ENCODE measurements around the gene CNPY1.

CNPY1 gene

DNA sequence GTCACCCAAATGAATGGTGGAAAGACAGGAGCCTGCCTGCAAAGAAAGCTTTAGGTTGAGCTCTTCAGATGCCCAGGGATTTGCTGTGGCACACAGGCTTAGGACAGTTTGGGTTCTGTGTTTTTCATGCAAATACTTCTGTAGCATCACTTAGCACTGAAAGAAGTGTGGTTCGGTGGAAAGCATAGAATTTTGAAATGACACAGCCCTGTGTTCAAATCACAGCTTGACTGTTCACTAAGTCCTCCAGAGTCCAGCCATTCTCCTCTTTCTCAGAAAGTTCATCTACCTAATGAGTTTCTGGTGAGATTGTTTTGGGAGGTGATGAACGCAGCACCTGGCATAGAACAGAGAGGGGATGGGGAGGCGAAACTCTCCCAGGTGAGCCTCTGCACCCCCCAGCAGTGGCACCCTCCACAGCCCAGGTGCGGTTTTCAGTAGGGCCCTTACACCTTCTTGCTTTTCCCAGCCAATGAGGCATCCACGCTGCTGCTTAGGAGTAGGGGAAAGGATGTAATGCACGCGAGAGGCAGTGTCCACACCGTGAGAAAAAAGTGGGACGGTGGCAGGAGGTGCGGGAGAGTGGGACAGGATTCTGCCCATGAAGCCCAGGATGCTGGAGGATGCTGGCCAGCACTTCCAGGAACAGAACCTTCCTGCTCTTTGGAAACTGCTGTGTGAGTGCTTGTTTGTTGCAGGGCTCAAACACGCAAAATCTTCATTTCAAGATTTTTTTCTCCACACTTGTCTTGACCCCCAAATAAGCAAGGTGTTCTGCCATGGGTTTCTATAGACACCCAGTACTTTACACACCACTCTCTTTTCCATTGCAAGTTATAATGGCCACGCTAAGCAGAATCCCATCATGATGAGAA is 76.8 kb downstream of the CNPY1 start:
- TF ChIP-seq, protein P1, sequence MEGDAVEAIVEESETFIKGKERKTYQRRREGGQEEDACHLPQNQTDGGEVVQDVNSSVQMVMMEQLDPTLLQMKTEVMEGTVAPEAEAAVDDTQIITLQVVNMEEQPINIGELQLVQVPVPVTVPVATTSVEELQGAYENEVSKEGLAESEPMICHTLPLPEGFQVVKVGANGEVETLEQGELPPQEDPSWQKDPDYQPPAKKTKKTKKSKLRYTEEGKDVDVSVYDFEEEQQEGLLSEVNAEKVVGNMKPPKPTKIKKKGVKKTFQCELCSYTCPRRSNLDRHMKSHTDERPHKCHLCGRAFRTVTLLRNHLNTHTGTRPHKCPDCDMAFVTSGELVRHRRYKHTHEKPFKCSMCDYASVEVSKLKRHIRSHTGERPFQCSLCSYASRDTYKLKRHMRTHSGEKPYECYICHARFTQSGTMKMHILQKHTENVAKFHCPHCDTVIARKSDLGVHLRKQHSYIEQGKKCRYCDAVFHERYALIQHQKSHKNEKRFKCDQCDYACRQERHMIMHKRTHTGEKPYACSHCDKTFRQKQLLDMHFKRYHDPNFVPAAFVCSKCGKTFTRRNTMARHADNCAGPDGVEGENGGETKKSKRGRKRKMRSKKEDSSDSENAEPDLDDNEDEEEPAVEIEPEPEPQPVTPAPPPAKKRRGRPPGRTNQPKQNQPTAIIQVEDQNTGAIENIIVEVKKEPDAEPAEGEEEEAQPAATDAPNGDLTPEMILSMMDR (IDR thresholded peaks at IDR 0.05; ENCODE audit: borderline replicate concordance, insufficient read depth, low read depth, low read length): no peak
- H3K4me3 ChIP-seq (ENCODE audit: low read depth, low read length): no peak overlapping the region

DNA sequence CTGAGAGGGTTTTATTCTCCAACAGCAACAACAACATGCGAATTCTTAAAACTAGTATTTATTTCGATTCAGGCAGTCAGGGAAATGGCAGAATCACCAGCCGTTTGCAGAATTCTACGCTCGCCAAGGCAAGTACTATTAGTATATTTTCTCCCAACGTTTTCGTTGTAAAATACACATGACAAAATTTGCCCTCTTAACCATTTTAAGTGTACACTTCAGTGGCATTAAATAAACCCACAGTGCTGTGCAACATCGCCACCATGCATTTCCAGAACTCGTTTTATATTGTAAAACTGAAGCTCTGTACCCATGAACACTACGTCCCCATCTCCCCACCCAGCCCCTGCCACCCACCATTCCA is 77.6 kb downstream of the CNPY1 start:
- TF ChIP-seq, protein P1 (IDR thresholded peaks at IDR 0.05; ENCODE audit: borderline replicate concordance, insufficient read depth, low read depth, low read length): no peak
- H3K4me3 ChIP-seq (ENCODE audit: low read depth, low read length): no peak overlapping the region

DNA sequence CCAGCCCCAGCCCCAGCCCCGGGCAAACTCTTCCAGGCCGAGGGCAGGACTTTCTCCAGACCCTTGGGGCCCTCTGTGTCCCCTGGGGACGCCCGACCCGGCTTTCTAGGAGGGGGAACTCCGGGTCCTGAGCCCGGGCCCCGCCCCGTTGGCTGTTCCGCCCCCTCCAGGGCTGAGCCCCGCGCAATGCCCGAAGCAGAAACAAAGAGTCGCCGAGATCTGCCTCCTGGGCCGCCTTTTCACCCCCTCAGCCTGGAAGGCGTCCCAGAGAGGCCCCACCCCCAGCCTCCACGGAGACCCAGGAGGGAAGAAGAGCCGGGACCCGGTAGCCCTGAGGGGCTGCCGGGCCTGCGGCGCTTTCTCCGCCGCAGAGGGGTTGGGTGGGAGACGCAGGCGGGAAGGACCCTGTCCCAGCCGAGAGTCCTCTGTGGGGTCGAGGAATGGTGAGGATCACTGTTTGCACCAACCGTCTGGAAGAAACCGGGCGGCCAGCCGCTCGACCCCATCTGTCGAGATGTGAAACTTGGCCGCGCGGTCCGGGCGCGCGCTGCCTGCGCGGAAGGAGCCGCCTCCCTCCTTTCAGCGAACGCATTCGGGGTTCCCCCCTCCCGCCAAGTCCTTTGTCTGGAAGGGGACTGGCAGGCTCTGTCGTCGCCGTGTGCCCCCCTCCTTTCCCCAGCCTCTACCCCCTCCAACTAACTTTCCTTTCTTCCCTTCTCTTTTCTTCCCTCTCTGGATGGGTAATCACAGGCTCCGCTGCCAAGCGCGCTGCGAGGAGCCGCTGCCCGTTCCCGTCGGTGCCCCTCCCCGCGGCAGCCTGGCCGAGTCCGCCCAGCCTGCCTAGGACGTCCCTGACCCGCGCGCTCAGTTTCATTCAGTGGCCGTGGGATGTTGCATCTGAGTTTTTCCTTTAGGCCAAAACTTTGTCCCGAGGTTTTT is 78.2 kb downstream of the CNPY1 start:
- H3K4me3 ChIP-seq (ENCODE audit: low read depth, low read length): no peak overlapping the region
- TF ChIP-seq, protein P1 (IDR thresholded peaks at IDR 0.05; ENCODE audit: borderline replicate concordance, insufficient read depth, low read depth, low read length): no peak

DNA sequence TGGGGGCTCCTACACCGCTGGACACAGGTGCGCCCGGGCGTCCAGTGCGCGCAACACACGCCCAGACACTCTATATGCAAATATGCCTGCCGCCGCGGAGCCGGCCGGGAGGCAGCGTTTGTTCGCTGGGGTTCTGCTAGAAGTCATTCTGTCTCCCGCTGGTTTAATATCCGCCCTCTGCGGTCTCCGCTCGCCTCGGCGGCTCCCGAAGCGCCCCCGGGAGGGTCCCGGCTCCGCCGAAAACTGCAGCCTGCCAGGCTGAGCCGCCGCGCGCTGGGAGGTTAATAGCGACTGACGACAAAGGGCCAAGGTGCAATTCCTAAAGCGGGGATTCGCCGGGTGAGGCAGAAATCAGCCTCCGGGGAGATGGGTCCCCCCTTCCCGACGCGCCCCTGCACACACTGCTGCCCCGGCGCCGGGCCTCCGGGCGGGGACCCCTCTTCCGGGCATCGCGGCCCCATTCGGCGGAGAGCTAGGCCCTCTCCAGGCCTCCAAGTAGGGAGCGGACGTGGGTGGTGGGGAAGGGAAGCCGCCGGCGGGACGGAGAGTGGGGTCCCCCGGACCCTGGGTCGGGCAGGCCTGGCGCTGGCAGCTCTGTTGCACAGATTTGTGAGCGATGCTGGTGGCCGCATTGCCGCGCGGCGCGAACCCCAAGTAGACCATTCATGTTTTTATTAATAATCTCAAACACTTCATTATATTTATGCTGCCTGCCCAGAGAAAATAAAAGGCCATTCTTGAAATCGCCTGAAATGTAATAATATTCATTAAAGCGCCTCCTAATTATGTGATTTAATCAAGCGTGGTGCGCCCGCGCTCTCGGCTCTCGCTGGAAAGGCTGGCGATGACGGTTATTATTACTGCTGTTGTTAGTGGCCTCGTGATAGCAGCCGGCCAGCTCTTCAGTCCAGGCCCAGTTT is 79.3 kb downstream of the CNPY1 start:
- H3K4me3 ChIP-seq (ENCODE audit: low read depth, low read length): no peak overlapping the region
- TF ChIP-seq, protein P1 (IDR thresholded peaks at IDR 0.05; ENCODE audit: borderline replicate concordance, insufficient read depth, low read depth, low read length): no peak

DNA sequence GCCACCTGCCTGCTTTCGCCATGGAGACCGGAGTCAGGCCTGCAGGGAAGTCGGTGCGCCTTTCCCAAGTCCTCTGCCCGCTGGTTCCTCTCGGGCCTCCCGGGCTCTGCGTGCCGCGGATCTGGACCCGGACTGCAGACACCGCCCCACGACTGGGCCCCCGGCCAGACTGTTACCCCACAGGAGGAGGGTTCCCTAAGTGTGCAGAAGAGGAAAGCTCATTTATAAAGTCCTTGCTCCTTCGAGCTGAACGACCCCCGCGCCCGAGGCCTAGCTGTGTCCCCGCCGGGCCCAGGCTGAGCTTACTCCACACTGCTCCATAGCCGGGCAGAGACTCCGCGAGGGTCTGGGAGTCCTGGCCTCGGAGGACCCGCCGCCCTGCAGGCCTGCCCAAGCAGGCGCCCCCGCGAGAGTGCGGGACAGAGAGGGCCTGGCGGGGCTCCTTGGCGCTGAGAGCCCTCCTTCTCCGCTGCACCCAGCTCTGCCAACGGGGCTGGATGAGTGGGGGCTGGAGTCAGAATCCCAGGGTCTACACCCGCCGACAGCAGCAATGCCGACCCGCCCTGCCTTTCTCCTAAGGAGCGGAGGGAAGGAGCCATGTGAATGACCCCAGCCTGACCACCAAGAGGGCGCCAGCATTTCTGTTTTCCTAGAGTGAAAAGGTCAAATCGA is 80.1 kb downstream of the CNPY1 start:
- TF ChIP-seq, protein P1 (IDR thresholded peaks at IDR 0.05; ENCODE audit: borderline replicate concordance, insufficient read depth, low read depth, low read length): no peak
- H3K4me3 ChIP-seq (ENCODE audit: low read depth, low read length): no peak overlapping the region

DNA sequence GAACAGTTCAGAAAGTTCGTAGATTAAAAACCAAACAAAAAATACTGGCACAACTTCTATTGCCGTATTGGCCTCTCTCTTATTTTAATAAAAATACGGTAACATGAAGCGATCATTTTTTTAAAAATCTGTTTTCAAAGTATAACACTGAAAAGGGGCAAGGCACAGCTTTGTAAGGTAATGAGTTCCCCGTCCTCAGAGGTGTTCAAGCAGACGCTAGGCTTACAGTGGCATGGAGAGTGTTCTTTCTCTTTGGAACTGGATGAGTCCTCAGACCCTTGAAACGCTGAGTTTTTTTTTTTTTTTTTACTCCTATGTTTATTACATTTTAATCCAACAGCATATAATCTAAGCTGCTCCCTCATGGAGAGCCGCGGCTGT is 80.6 kb downstream of the CNPY1 start:
- H3K4me3 ChIP-seq (ENCODE audit: low read depth, low read length): no peak overlapping the region
- TF ChIP-seq, protein P1 (IDR thresholded peaks at IDR 0.05; ENCODE audit: borderline replicate concordance, insufficient read depth, low read depth, low read length): no peak
